ENCODE results near the gene MYLK. TPM values are rescaled to one million over a fixed set of nuclear protein-coding genes. Genes with fewer than 3 reads are reported as not detected.

MYLK gene
- total and polyA plus RNA-seq, 11 donors, result 3.2 to 20.7 (median 12.4) TPM

GRCh38 chr3:123871946-123872345 is 12.2 kb downstream of the MYLK start:
- no peaks in the 10 kb centered on the region for H3K9me3 ChIP-seq
- H3K36me3 ChIP-seq, result no peaks in the 10 kb centered on the region
- WGBS, 4 donors, result 60 to 86% (median 82%) methylated on average over 1 of the region's 1 CpG
- no peak for ATAC-seq
- intact Hi-C loops (cut with DNase I), result no loop called here
- H3K4me1 ChIP-seq, result no peaks in the 10 kb centered on the region
- H3K27ac ChIP-seq, result no peak overlapping the region
- TF ChIP-seq POLR2A (IDR thresholded peaks at IDR 0.05), result no peak
- TF ChIP-seq CTCF (IDR thresholded peaks at IDR 0.05), result no peak
- H3K27me3 ChIP-seq, result no peaks in the 10 kb centered on the region
- no peak overlapping the region for H3K4me3 ChIP-seq
- DNase-seq, result no peak

GRCh38 chr3:123870033-123870432 is 14.1 kb downstream of the MYLK start:
- H3K4me1 ChIP-seq, result no peaks in the 10 kb centered on the region
- H3K36me3 ChIP-seq, result no peaks in the 10 kb centered on the region
- TF ChIP-seq POLR2A (IDR thresholded peaks at IDR 0.05) (no peak), CTCF (IDR thresholded peaks at IDR 0.05) (no peak)
- no peak overlapping the region for H3K27ac ChIP-seq
- no peak for ATAC-seq
- intact Hi-C loops (cut with DNase I), result no loop called here
- no peak for DNase-seq
- H3K4me3 ChIP-seq, result no peak overlapping the region
- peaks cover 0 to 10% (median 0%) of the 10 kb centered on the region in 12 donors for H3K9me3 ChIP-seq
- H3K27me3 ChIP-seq, result no peaks in the 10 kb centered on the region
- 56 to 87% (median 83%) methylated on average over 1 of the region's 1 CpG for WGBS, 4 donors

GRCh38 chr3:123869165-123869564 is 15.0 kb downstream of the MYLK start:
- DNase-seq (no peak), ATAC-seq (no peak)
- no peak overlapping the region for H3K27ac ChIP-seq
- no peaks in the 10 kb centered on the region for H3K27me3 ChIP-seq
- TF ChIP-seq POLR2A (IDR thresholded peaks at IDR 0.05) (no peak), CTCF (IDR thresholded peaks at IDR 0.05) (no peak)
- H3K36me3 ChIP-seq, result no peaks in the 10 kb centered on the region
- no peaks in the 10 kb centered on the region for H3K4me1 ChIP-seq
- intact Hi-C loops (cut with DNase I), result no loop called here
- WGBS, 4 donors, result 80 to 92% (median 85%) methylated on average over 1 of the region's 1 CpG
- H3K9me3 ChIP-seq, result peaks cover 0 to 10% (median 0%) of the 10 kb centered on the region in 12 donors
- H3K4me3 ChIP-seq, result no peak overlapping the region

DNA sequence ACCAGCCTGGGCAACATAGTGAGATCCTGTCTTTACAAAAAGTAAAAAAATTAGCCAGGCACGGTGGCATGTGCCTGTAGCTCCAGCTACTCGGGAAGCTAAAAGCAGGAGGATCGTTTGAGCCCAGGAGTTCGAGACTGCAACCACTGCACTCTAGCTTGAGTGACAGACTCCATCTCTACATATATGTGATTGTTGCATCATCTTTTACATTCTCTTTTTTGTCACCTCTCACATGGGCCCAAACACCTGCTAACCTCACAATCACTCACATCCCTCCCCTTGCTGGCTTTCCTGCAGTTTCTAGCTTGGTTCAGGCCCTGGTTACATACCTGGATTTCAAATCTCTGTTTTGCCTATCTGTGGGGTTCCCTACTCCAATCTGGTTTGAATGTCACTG is 19.4 kb downstream of the MYLK start:
- H3K4me1 ChIP-seq, result no peaks in the 10 kb centered on the region
- peaks cover 0 to 10% (median 0%) of the 10 kb centered on the region in 12 donors for H3K9me3 ChIP-seq
- DNase-seq (no peak), ATAC-seq (no peak)
- H3K27me3 ChIP-seq, result no peaks in the 10 kb centered on the region
- 87 to 96% (median 94%) methylated on average over 4 of the region's 4 CpGs for WGBS, 4 donors
- intact Hi-C loops (cut with DNase I), result no loop called here
- no peak for TF ChIP-seq POLR2A (IDR thresholded peaks at IDR 0.05)
- no peak for TF ChIP-seq CTCF (IDR thresholded peaks at IDR 0.05)
- H3K4me3 ChIP-seq, result no peak overlapping the region
- H3K27ac ChIP-seq, result no peak overlapping the region
- H3K36me3 ChIP-seq, result no peaks in the 10 kb centered on the region
